PC-9 (cell line): ENCODE results near the gene RNF121. TPM values are rescaled to one million over a fixed set of nuclear protein-coding genes. Genes with fewer than 3 reads are reported as not detected.

ENCODE experiments used
- BruUV-seq: library from RNA; stranded (reverse); fragments of 400-500 nt; replicated peaks from 2 replicates; lab custom pipeline; 2021; lab: Mats Ljungman, UMichigan
- CTCF ChIA-PET: fragments of 300-600 bp; sonication (Branson Sonifier 250); formaldehyde crosslinking; loops from one replicate; lab custom pipeline; 2022; ENCODE audit warnings: antibody characterized with exemption; lab: Charles Lee
- POLR2A ChIA-PET: fragments of 300-600 bp; sonication (Branson Sonifier 250); formaldehyde crosslinking; loops from one replicate; lab custom pipeline; 2022; ENCODE audit warnings: antibody characterized with exemption; ENCODE audit not compliant: unreplicated experiment; lab: Charles Lee
- DNase-seq, 2 experiments: peaks; one replicate each; pipeline versions ENCODE4 v3.0.0 to v3.0.0-alpha.2; 2015 to 2022; ENCODE audit warnings: mixed read lengths in 1 of 2
- H2AFZ ChIP-seq: fragments of 200-600 bp; sonication (generic); 2 replicates; pipeline ENCODE4 v1.8.1; 2017; ENCODE audit warnings: antibody characterized with exemption
- H3F3A ChIP-seq: fragments of 200-600 bp; sonication (generic); 2 replicates; pipeline ENCODE4 v1.8.1; 2017; ENCODE audit warnings: antibody characterized with exemption, mild to moderate bottlenecking, low read depth; ENCODE audit not compliant: insufficient read depth
- H3K27ac ChIP-seq: fragments of 200-600 bp; sonication (generic); 2 replicates; pipeline ENCODE4 v1.6.1; 2016; ENCODE audit warnings: mixed run types
- H3K27me3 ChIP-seq: fragments of 200-600 bp; sonication (generic); 2 replicates; pipeline ENCODE4 v1.6.1; 2016; ENCODE audit warnings: low read depth, mixed run types; ENCODE audit not compliant: insufficient read depth
- H3K36me3 ChIP-seq: fragments of 200-600 bp; sonication (generic); 2 replicates; pipeline ENCODE4 v1.6.1; 2016; ENCODE audit warnings: low read depth, mixed run types
- H3K4me1 ChIP-seq: fragments of 200-600 bp; sonication (generic); replicated peaks from 2 replicates; pipeline ENCODE4 v1.6.1; 2016; ENCODE audit warnings: mixed run types; ENCODE audit not compliant: insufficient read depth
- H3K4me2 ChIP-seq: fragments of 200-600 bp; sonication (generic); 2 replicates; pipeline ENCODE4 v1.6.1; 2017; ENCODE audit warnings: mixed run types
- H3K4me3 ChIP-seq: fragments of 200-600 bp; sonication (generic); 2 replicates; pipeline ENCODE4 v1.6.1; 2016; ENCODE audit warnings: mixed run types
- H3K79me2 ChIP-seq: fragments of 200-600 bp; sonication (generic); 2 replicates; pipeline ENCODE4 v1.6.1; 2017; ENCODE audit warnings: low read depth, mixed run types
- H3K9me2 ChIP-seq: fragments of 200-600 bp; sonication (generic); 2 replicates; pipeline ENCODE4 v1.8.1; 2017; ENCODE audit warnings: mild to moderate bottlenecking; ENCODE audit not compliant: insufficient read depth
- H3K9me3 ChIP-seq: fragments of 200-600 bp; sonication (generic); 2 replicates; pipeline ENCODE4 v1.8.1; 2016; ENCODE audit warnings: low read depth; ENCODE audit not compliant: insufficient read depth
- H4K20me1 ChIP-seq: fragments of 200-600 bp; sonication (generic); 2 replicates; pipeline ENCODE4 v1.8.1; 2017; ENCODE audit not compliant: insufficient read depth
- EZH2 ChIP-seq: fragments of 200-600 bp; sonication (generic); IDR thresholded peaks from 2 replicates; pipeline ENCODE4 v1.8.0; 2017; ENCODE audit warnings: antibody characterized with exemption, low read depth
- intact Hi-C: fragments of 100-400 bp; cut with micrococcal nuclease; formaldehyde crosslinking; loops from one replicate; pipeline ENCODE4 v1.10.0; 2022; ENCODE audit not compliant: unreplicated experiment
- total RNA-seq: library from RNA; stranded (reverse); gene quantifications from 2 replicates; pipeline ENCODE4 v1.2.3, GENCODE V29; 2021
- TF ChIP-seq, protein P1 (sequence below): fragments of 200-600 bp; sonication (generic); conservative IDR thresholded peaks from 2 replicates; pipeline ENCODE4 v1.6.1; 2017; ENCODE audit warnings: mixed run types, antibody characterized with exemption, mild to moderate bottlenecking, moderate library complexity

Gene RNF121
- total RNA-seq, 1 experiment from 2014 or later: 41.2 TPM

DNA sequence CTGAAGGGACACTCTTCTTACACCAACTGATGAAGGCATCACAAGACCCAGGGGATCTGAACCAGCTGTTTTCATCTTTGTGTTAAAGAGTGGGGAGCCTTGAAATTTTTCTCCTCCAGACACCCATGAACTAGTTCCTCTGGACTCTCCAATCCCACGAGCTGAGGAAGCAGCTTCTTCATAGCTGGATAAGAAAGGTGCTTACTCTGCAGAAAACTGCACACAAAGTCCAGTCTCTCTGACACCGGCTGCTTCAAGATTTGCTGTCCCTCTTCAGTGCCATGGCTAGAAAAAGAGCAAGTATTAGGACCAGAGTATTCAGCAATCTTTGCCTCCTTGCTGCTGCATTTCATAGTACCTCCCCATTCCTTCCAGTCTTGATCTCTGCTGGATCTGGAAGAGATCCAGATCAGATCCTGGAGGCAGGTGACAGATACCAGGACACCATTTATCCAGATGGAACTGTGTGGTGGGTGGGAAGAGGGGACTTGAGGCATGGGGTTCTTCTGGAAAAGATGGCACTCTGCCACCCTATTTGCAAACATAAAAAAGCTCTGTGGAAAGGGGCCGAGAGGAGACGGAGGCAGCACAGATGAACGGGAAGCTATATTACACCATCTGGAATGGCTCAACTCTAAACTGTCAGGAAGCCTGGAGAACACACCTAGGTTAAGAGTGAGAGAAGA, 95.4 kb downstream of the RNF121 start:
- POLR2A ChIA-PET: interaction anchor here (0.6 to 0.7 kb wide), 2 partner anchors 18 to 313 kb away, joined by 4 to 9 read pairs; no protein-coding TSS in a partner anchor
- no TSS peak for BruUV-seq
- intact Hi-C loops: no loop called here

DNA sequence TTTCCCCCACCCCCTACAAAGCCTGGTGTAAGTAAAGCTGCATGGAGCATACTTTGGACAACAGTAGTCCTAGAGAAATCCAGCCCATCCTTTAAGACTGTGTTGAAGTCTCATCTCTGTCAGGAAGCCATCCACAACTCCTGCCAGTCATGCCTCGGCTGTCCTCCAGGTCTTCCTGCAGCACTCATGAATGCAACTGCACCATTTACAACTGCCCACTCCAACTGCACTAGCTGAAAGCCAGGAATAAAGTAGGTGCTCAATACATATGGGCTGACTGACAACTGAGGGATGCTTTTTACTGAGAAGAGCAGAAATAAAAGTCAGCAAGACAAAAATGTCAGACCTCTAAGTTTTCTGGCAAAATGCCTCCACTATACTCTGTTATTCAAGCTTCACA, 97.2 kb downstream of the RNF121 start:
- H3K79me2 ChIP-seq: 0 out of 2 replicates have a peak, but pooled peaks cover 14% of the 10 kb centered on the region
- H3K27ac ChIP-seq: no peak overlapping the region
- peaks cover 55% of the 10 kb centered on the region for H3K36me3 ChIP-seq
- peaks cover 27% of the 10 kb centered on the region for H4K20me1 ChIP-seq
- H3K4me2 ChIP-seq: no peak overlapping the region
- intact Hi-C loops: loop anchor here (5.0 kb wide), 1 partner anchor 546 kb away; no protein-coding TSS in a partner anchor
- peaks cover 39% of the 10 kb centered on the region; the same call in 1 of the 2 replicates for H3F3A ChIP-seq
- H3K9me2 ChIP-seq: no peaks in the 10 kb centered on the region
- TF ChIP-seq EZH2: no peak
- TF ChIP-seq, protein P1, sequence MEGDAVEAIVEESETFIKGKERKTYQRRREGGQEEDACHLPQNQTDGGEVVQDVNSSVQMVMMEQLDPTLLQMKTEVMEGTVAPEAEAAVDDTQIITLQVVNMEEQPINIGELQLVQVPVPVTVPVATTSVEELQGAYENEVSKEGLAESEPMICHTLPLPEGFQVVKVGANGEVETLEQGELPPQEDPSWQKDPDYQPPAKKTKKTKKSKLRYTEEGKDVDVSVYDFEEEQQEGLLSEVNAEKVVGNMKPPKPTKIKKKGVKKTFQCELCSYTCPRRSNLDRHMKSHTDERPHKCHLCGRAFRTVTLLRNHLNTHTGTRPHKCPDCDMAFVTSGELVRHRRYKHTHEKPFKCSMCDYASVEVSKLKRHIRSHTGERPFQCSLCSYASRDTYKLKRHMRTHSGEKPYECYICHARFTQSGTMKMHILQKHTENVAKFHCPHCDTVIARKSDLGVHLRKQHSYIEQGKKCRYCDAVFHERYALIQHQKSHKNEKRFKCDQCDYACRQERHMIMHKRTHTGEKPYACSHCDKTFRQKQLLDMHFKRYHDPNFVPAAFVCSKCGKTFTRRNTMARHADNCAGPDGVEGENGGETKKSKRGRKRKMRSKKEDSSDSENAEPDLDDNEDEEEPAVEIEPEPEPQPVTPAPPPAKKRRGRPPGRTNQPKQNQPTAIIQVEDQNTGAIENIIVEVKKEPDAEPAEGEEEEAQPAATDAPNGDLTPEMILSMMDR: no peak
- no peaks in the 10 kb centered on the region for H3K4me1 ChIP-seq
- H3K9me3 ChIP-seq: no peaks in the 10 kb centered on the region
- H3K4me3 ChIP-seq: no peak overlapping the region
- H3K27me3 ChIP-seq: no peaks in the 10 kb centered on the region
- DNase-seq: no peak
- POLR2A ChIA-PET: no interaction called here
- CTCF ChIA-PET: interaction anchor here (0.9 to 1.7 kb wide), 3 partner anchors 52 to 405 kb away, joined by 3 to 29 read pairs (median 15); no protein-coding TSS in a partner anchor
- H2AFZ ChIP-seq: no peak overlapping the region
- BruUV-seq: no TSS peak

More for the DNA sequence above, 95.4 kb downstream of the RNF121 start:
- CTCF ChIA-PET: interaction anchor here (0.5 to 1.7 kb wide), 9 partner anchors 16 to 407 kb away, joined by 3 to 29 read pairs (median 6); no protein-coding TSS in a partner anchor
- no peaks in the 10 kb centered on the region for H3K9me2 ChIP-seq
- TF ChIP-seq, protein P1: no peak
- no peak for TF ChIP-seq EZH2
- H3K9me3 ChIP-seq: no peaks in the 10 kb centered on the region
- no peak overlapping the region for H3K4me3 ChIP-seq
- H3K4me1 ChIP-seq: no peaks in the 10 kb centered on the region
- DNase-seq: no peak
- no peaks in the 10 kb centered on the region for H3K27me3 ChIP-seq
- H3K79me2 ChIP-seq: 0 out of 2 replicates have a peak, but pooled peaks cover 12% of the 10 kb centered on the region
- H3K36me3 ChIP-seq: peaks cover 50% of the 10 kb centered on the region
- peaks cover 18% of the 10 kb centered on the region for H4K20me1 ChIP-seq
- H2AFZ ChIP-seq: no peak overlapping the region
- H3K4me2 ChIP-seq: no peak overlapping the region
- peaks cover 31% of the 10 kb centered on the region; the same call in 1 of the 2 replicates for H3F3A ChIP-seq
- H3K27ac ChIP-seq: no peak overlapping the region

DNA sequence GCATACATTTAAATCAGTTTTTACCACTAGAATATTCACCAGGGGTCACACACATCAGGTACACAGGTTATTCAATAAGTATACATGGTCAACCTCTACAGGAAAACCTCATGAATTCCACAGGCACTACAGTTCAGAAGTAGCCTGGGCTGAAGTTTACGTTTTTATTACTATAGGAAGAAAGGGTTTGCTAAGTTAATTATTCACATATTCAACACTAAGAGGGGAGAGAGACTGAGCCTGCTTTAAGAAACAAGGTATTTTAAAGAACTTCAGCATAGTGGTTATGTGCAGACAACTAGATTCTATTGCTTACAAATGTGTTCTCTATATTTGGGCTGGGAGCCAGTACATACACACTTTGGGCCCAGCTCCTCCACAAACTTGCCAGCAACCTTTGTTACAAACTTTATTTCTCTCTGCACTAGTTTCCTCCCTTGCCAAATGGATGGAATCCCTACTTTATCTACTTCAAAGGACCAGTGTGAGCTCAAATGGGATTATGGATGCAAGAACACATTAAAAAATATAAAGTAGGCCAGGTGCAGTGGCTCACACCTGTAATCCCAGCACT, 101.7 kb downstream of the RNF121 start:
- ChIA-PET CTCF (interaction anchor here (0.6 to 0.7 kb wide), 2 partner anchors 92 to 425 kb away, joined by 5 to 6 read pairs; no protein-coding TSS in a partner anchor), POLR2A (no interaction called here)
- Histone ChIP-seq H3K9me2 (no peaks in the 10 kb centered on the region), H3K36me3 (0 out of 2 replicates have a peak, but pooled peaks cover 20% of the 10 kb centered on the region), H3K4me2 (no peak overlapping the region), H3K4me3 (no peak overlapping the region), H3F3A (peaks cover 34% of the 10 kb centered on the region; the same call in 1 of the 2 replicates), H2AFZ (no peak overlapping the region), H3K79me2 (peaks cover 27% of the 10 kb centered on the region), H3K27ac (no peak overlapping the region), H4K20me1 (peaks cover 16% of the 10 kb centered on the region), H3K27me3 (no peaks in the 10 kb centered on the region), H3K9me3 (no peaks in the 10 kb centered on the region), H3K4me1 (no peaks in the 10 kb centered on the region)
- intact Hi-C loops: no loop called here
- TF ChIP-seq, protein P1: no peak
- no peak for TF ChIP-seq EZH2
- DNase-seq: no peak
- no TSS peak for BruUV-seq
